Skin epidermis (tissue), 12 donors: ENCODE measurements around the gene USP34.
"Not testable (repeated sequence)": the region's sequence is repeated elsewhere in the genome, so short reads cannot be mapped to it uniquely, and the experiment has no call there.

Experiments used
- H3K27ac ChIP-seq, 21 experiments: fragments of 200-600 bp; sonication (generic) in 11 of 21; one replicate each; pipeline ENCODE4 v1.5.0; 2020; ENCODE audit warnings: mild to moderate bottlenecking in 3 of 21, inconsistent platforms in 2 of 21, moderate library complexity in 2 of 21
- H3K4me3 ChIP-seq, 7 experiments: fragments of 200-600 bp; sonication (generic) in 2 of 7; one replicate each; pipeline ENCODE4 v1.5.0; 2020; ENCODE audit warnings: inconsistent platforms in 2 of 7, mild to moderate bottlenecking in 2 of 7, moderate library complexity in 1 of 7

USP34 gene

GRCh38 chr2:61218817-61219170 lies 252.1 kb downstream of the USP34 start:
- Histone ChIP-seq H3K4me3 (no peak overlapping the region), H3K27ac (peak overlapping the region in 1 of 21 experiments; percentile 8)

- Histone ChIP-seq H3K4me3 (no peak overlapping the region), H3K27ac (peak overlapping the region in 1 of 21 experiments; percentile 8)
These were observed 252.6 kb downstream of the USP34 start for GRCh38 chr2:61218076-61218816.

DNA sequence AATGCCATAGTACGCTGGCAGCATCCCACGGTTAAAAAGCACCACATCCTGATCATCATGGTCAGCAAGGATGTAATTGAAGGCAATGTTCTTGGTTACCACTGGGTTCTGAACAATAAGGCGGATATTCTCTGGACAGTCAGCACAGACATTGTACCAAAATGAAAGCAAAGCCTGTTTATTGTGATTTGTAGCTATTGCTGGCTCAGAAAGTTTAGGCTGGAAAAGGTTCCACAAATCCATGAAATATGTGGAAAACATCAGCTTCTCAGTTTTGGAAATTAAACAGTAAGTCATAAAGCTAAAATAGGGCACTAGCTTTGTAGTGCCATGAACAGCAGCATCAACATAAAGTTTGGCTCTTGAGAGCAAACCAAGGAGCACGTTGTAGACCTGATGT lies 256.7 kb downstream of the USP34 start:
- Histone ChIP-seq H3K27ac (no peak overlapping the region), H3K4me3 (no peak overlapping the region)

DNA sequence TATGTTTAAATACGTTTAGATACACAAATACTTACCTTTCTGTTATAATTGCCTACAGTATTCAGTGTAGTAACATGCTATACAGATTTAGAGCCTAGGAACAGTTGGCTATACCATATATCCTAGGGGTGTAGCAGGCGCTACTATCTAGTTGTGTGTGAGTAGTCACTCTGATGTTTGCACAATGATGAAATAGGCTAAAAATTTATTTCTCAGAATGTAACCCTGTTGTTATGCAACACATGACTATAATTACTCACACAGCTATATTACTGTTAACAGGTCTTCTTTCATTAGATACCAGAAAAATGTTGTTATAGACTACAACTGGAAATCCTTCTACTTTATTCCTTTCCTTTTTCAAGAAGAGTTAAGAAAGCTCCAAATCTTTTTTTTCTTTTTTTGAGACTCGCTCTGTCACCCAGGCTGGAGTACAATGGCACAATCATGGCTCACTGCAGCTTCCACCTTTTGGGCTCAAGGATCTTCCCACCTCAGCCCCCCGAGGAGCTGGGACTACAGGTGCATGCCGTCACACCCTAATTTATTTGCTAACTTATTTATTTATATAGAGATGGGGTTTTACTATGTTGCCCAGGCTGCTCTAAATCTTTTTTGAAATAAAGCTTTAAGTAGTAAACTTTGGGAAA lies 260.4 kb downstream of the USP34 start:
- H3K27ac ChIP-seq: peak overlapping the region in 1 of 21 experiments; percentile 5

GRCh38 chr2:61205132-61205531 lies 265.8 kb downstream of the USP34 start:
- H3K27ac ChIP-seq: no peak overlapping the region
- H3K4me3 ChIP-seq: no peak overlapping the region

More for the DNA sequence above, 260.4 kb downstream of the USP34 start:
- H3K4me3 ChIP-seq: no peak overlapping the region

GRCh38 chr2:61196671-61197070 lies 274.2 kb downstream of the USP34 start:
- H3K27ac ChIP-seq: no peak overlapping the region
- H3K4me3 ChIP-seq: no peak overlapping the region

GRCh38 chr2:61194646-61195045 lies 276.2 kb downstream of the USP34 start:
- not testable (repeated sequence) for H3K4me3 ChIP-seq, H3K27ac ChIP-seq

- H3K27ac ChIP-seq: no peak overlapping the region
- H3K4me3 ChIP-seq: no peak overlapping the region
These were observed 277.0 kb downstream of the USP34 start for GRCh38 chr2:61193670-61194561.

DNA sequence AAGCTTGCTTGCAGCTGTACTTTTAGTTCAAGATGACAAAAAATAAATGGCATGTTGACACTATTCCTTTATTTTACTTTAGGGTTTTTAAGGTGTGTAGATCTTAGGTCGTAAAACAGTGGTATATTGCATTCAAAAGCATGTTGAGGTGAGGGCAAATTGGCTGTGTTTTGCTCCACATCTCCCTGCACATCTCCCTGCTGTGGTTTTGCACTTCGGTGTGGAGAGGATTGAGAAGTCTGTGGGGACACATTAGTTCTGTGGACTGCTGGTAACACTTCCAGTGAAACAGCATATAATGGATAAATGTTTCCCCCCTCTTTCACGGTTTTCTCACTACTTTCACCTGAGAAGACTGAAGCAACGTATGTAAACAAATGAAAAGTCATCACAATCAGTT lies 283.8 kb downstream of the USP34 start:
- Histone ChIP-seq H3K4me3 (no peak overlapping the region), H3K27ac (no peak overlapping the region)

GRCh38 chr2:61185231-61185728 lies 285.6 kb downstream of the USP34 start:
- H3K4me3 ChIP-seq: no peak overlapping the region
- H3K27ac ChIP-seq: peak overlapping the region in 2 of 21 experiments; percentile 1 to 19

DNA sequence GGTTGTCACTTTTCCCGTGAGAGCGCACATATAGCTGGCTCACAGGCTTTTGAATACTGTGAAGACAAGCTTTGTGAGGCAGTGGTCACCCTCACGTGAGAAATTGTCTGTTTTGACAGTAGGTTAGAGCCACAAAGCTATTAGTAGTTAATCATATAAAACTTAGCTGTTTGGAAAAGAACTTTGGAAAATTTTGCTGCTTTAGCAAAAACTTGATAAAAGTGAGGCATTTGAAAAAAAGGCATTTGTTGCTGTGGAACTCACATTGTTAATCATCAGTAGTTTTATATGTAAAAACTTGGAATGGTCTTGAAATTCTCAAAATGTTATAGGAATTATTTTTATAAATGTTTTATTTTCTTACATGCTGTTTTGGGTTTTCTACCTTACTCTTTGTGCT lies 286.6 kb downstream of the USP34 start:
- Histone ChIP-seq H3K4me3 (no peak overlapping the region), H3K27ac (no peak overlapping the region)

GRCh38 chr2:61183795-61184194 lies 287.1 kb downstream of the USP34 start:
- Histone ChIP-seq H3K27ac (no peak overlapping the region), H3K4me3 (no peak overlapping the region)

DNA sequence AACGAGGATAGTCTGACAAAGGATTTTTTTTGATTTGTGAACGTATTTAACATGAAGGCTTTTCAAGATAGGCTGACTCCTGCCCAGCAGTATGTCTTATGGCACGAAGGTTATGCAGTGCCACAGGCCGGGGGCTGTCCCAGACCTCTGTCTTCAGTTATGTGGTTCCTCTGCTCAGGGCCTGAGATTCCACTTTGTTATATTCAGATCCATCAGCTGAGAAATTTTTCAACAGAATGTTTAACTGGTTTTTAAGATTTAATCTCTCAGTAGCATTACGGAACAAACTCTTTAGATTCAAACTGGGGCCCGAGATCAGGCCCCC lies 288.9 kb downstream of the USP34 start:
- Histone ChIP-seq H3K27ac (peak overlapping the region in 4 of 21 experiments; percentile 51 to 75 (median 60)), H3K4me3 (no peak overlapping the region)

DNA sequence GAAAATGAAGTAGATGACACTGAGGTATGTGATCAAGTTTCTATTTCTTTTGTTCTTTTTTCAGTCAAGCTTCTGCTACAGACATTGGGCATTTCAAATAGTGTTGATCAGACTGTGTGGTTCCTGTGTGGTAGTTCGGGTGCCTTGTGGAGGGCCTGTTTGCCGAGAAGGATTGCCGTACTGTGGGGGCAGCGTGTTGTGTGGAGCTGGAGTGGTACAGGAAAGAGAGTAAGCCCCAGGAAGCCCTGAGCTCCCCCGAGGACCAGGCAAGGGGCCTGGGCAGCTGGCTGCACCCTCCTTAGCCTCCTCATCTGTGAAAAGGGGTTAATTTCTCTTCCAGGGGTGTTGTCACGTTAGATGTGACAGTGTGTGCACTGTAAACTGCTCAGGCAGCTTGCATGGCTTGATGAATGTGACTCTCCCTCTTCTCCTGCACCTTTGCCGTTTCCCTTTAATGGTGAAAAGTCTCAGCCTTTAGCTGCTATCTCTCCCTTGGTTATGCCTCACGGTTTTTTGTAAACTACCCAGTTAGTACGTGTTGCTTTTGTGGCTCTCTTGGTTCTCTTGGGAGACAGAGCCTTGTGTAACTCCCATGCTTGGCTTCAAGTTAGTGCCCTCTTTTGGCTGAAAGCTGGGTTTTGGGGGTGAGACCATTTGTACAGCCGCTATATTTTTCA lies 289.4 kb downstream of the USP34 start:
- peak overlapping the region in 8 of 21 experiments; percentile 25 to 100 (median 60) for H3K27ac ChIP-seq
- no peak overlapping the region for H3K4me3 ChIP-seq

GRCh38 chr2:61180686-61181085 lies 290.2 kb downstream of the USP34 start:
- Histone ChIP-seq H3K4me3 (peak overlapping the region in 1 of 7 experiments; percentile 10), H3K27ac (peak overlapping the region in 16 of 21 experiments; percentile 25 to 100 (median 64))

DNA sequence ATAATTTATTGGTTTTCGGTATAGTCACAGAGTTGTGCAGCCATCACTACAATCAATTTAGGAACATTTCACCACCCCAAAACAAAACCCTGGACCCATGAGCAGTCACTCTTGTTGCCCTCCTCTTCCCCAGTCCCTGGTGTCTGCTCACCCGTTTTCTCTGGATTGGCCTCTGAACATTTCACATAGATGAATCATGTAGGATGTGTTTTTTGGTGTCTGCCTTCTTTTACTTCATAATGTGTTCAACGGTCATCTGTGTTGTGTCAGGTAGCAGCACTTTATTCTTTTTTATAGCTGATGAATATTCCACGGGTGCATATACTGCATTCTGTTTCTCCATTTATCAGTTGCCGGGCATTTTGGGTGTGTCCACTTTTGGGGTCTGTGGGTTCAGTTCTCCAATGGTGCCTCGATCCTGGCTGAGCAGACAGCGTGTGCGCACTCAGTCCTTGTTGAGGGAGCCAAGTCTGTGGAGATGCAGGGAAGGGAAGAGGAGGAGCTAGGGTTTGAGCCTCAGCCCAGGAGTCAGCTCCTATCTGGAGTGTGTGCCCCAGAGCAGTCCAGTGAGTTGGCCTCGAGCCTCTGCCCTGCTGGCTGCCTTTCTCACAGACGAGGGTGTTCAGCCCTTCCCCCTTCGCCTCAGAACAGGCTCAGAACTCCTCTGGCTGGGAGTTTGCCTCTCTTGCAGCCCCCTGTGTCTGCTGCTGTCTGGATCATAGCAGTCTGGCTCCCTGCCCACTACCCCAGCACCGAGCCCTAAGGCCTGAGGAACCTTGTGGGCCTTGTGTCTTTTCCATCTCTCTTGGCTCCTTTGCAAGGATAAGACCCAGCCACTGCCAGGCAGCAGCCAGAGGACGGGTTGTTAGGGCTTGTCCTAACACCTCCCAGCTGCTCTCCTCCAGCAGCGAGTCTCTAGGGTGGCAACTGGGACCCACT lies 290.9 kb downstream of the USP34 start:
- Histone ChIP-seq H3K27ac (peak overlapping the region in 19 of 21 experiments; percentile 7 to 100 (median 60)), H3K4me3 (peak overlapping the region in 1 of 7 experiments; percentile 10)

- H3K4me3 ChIP-seq: peak overlapping the region in 6 of 7 experiments; percentile 56 to 96 (median 86)
- peak overlapping the region in 17 of 21 experiments; percentile 95 to 100 (median 99) for H3K27ac ChIP-seq
These were observed 292.0 kb downstream of the USP34 start for GRCh38 chr2:61178603-61179545.
